Measurements from ENCODE around the gene ORM1. TPM values are rescaled to one million over a fixed set of nuclear protein-coding genes. Genes with fewer than 3 reads are reported as not detected.
"Not testable (repeated sequence)": the region's sequence is repeated elsewhere in the genome, so short reads cannot be mapped to it uniquely, and the experiment has no call there.

Gene ORM1
- total RNA-seq: 1 to 10 TPM in 1 of 3 donors, not detected in 2; 8.3 TPM

DNA sequence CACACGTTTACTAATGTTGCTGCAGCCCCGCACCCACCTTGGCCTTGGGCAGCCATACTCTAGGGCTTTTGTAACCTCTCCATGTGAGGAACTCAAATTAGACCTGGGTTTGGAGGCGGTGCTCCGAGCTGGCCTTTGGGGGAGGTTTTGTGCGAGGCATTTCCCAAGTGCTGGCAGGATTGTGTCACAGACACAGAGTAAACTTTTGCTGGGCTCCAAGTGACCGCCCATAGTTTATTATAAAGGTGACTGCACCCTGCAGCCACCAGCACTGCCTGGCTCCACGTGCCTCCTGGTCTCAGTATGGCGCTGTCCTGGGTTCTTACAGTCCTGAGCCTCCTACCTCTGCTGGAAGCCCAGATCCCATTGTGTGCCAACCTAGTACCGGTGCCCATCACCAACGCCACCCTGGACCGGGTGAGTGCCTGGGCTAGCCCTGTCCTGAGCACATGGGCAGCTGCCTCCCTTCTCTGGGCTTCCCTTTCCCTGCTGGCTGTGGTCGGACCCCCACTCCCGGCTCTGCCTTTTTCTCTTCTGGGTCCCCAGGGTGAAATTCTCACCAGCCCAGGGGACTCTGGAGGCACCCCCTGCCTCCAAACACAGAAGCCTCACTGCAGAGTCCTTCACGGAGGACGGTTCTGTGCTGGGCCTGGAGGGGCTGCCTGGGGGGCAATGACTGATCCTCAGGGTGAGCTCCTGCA is at the start of gene ORM1:
Gene ORM1, plus strand, starts transcription at position 268 of the 701 bp plus-strand sequence. Its CDS starts 36 bp downstream, at position 304.
- intact Hi-C loops (cut with DNase I; ENCODE audit: low total_unique reads); H3K4me3 ChIP-seq; DNase-seq (ENCODE audit: low spot score in 2 of 2); H3K27me3 ChIP-seq; H3K27ac ChIP-seq; H3K9me3 ChIP-seq; H3K4me1 ChIP-seq; H3K36me3 ChIP-seq: not testable (repeated sequence)

DNA sequence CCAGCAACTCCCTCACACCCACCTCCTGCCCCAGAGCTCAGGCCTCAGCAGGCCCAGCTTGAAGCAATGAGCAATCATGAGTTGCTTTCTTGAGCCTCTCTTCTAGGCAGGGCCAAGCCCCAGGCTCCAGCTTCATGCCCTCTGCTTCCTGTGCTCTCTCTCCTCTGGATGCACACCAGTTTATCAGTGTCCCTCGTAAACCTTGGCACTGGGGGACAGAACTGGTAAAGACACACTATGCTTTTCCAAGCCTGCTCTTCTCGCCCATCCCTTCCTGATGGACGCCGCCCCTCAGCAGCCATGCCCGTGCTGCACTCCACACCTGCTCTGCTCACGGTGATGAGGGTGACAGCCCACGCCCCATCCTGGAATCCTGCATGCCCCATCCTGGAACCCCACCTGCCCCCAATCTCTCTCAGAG is 49.4 kb upstream of the ORM1 start:
- DNase-seq (ENCODE audit: low spot score in 2 of 2): peak in 1 of 2 donors; percentile 45
- intact Hi-C loops (cut with DNase I; ENCODE audit: low total_unique reads): no loop called here

DNA sequence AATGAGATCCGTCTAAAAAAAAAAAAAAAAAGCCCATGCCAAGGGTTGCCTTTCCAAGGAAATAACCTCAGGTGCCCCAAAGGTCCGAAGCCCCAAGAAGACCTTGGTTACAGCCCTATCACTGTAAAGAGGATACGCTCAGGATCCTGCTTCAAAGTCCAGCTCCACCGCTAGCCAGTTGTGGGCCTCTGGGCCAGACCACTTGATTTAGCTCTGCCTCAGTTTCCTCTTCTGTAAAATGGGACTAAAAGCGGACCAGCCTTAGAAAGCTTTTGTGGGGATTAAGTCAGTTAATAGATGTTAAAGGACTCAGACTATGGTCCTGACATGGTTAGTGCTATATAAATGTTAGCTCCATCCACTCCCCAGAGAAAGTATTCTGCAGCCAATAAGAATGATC is 48.7 kb upstream of the ORM1 start:
- Histone ChIP-seq H3K27me3 (no peaks in the 10 kb centered on the region), H3K4me3 (no peak overlapping the region), H3K36me3 (no peaks in the 10 kb centered on the region), H3K9me3 (no peaks in the 10 kb centered on the region), H3K27ac (no peak overlapping the region), H3K4me1 (no peaks in the 10 kb centered on the region)
- intact Hi-C loops (cut with DNase I; ENCODE audit: low total_unique reads): no loop called here
- DNase-seq (ENCODE audit: low spot score in 2 of 2): no peak
- TF ChIP-seq, protein P1, sequence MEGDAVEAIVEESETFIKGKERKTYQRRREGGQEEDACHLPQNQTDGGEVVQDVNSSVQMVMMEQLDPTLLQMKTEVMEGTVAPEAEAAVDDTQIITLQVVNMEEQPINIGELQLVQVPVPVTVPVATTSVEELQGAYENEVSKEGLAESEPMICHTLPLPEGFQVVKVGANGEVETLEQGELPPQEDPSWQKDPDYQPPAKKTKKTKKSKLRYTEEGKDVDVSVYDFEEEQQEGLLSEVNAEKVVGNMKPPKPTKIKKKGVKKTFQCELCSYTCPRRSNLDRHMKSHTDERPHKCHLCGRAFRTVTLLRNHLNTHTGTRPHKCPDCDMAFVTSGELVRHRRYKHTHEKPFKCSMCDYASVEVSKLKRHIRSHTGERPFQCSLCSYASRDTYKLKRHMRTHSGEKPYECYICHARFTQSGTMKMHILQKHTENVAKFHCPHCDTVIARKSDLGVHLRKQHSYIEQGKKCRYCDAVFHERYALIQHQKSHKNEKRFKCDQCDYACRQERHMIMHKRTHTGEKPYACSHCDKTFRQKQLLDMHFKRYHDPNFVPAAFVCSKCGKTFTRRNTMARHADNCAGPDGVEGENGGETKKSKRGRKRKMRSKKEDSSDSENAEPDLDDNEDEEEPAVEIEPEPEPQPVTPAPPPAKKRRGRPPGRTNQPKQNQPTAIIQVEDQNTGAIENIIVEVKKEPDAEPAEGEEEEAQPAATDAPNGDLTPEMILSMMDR (IDR thresholded peaks at IDR 0.05): no peak
- TF ChIP-seq POLR2AphosphoS5 (IDR thresholded peaks at IDR 0.05) (no peak), POLR2A (IDR thresholded peaks at IDR 0.05) (no peak)

More for the DNA sequence above, 49.4 kb upstream of the ORM1 start:
- Histone ChIP-seq H3K36me3 (no peaks in the 10 kb centered on the region), H3K4me1 (no peaks in the 10 kb centered on the region), H3K27me3 (no peaks in the 10 kb centered on the region), H3K27ac (peak overlapping the region in 1 of 2 donors; percentile 12), H3K9me3 (no peaks in the 10 kb centered on the region), H3K4me3 (no peak overlapping the region)
- TF ChIP-seq POLR2A (IDR thresholded peaks at IDR 0.05) (no peak), POLR2AphosphoS5 (IDR thresholded peaks at IDR 0.05) (no peak)
- TF ChIP-seq, protein P1 (IDR thresholded peaks at IDR 0.05): no peak

DNA sequence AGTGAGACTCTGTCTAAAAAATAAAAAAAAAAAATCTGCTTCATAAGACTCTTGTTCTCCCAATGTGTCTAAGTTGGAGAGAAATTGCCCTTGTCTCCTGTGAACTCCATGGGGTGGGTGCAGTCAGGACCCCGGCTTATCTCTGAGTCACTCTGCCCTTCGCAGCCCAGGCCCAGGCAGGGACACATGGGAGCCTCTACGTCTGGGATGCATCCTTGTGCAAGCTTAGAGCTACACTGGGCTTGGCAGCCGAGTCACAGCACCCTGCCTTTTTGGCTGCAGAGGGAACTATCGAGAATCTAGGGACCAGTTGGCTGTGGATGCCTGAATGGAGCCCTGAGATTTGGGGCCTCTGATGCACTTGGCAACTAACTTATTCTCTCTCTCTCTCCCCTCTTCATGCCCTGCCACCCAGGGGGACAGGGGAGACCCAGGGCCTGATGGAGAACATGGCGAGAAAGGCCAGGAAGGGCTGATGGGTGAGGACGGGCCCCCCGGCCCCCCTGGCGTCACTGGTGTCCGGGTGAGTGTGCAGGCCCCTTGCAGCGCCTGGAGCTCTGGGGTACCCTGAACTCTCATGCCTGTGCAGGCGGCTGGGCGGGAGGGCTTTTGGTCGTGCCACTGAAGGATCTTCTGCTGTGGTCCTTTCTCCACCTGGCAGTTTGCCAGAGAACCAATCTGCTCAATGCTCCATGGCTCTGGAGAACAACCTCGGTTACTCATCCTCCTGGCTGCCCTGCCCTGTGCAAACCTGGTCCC is 47.5 kb upstream of the ORM1 start:
- Histone ChIP-seq H3K4me3 (no peak overlapping the region), H3K36me3 (no peaks in the 10 kb centered on the region), H3K27ac (no peak overlapping the region), H3K4me1 (no peaks in the 10 kb centered on the region), H3K27me3 (no peaks in the 10 kb centered on the region), H3K9me3 (no peaks in the 10 kb centered on the region)
- intact Hi-C loops (cut with DNase I; ENCODE audit: low total_unique reads): loop anchor here (5.0 kb wide), 1 partner anchor 123 kb away; no protein-coding TSS in a partner anchor
- peak in 1 of 2 donors; percentile 45 for DNase-seq (ENCODE audit: low spot score in 2 of 2)
- no peak for TF ChIP-seq POLR2AphosphoS5 (IDR thresholded peaks at IDR 0.05)
- TF ChIP-seq, protein P1 (IDR thresholded peaks at IDR 0.05): no peak
- no peak for TF ChIP-seq POLR2A (IDR thresholded peaks at IDR 0.05)

DNA sequence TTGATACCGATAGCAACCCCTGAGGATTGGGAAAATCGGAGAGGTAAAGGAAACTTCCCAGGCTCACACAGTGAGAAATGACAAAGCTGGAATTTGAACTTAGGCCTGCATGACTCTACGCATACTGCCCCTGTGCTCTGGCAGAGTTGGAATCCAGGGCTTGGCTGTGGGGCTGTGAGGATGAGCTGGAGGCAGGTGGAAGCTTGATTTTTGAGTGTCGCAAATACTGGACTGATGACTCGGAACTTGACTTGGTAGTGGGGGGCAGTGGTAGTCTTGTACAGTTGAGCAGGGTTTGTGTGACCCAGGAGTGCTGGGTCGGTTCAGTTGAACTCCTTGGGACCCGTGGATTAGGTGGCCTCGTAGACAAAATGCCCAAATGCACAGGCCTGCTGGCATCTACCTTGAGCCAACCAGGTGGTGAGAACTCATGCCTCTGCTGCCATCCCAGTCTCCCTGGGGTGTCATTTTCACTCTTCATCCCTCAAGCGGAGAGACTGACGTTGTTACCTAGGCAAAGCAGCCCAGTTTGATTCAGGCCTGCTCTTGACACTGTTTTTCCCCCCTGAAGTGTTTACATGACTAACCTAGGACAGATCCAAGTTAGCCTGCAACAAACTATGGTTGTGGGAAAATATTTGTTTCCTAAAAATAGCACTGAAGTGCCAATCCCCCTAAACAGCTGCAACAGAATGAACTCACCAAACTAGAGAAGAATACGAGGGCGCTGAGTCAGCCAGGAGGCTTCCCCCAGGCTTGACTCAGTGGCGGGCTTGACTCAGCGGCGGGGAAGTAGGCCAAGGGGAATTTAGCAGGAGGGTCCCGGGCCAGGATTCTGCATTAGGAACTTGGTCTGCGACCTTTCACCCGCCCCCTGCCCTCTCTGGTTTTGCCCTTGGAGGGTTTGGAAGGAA is 45.7 kb upstream of the ORM1 start:
- H3K36me3 ChIP-seq: no peaks in the 10 kb centered on the region
- intact Hi-C loops (cut with DNase I; ENCODE audit: low total_unique reads): loop anchor here (5.0 kb wide), 1 partner anchor 125 kb away; no protein-coding TSS in a partner anchor
- peak in 1 of 2 donors; percentile 44 for DNase-seq (ENCODE audit: low spot score in 2 of 2)

More for the DNA sequence above, 45.7 kb upstream of the ORM1 start:
- no peak overlapping the region for H3K27ac ChIP-seq
- TF ChIP-seq POLR2AphosphoS5 (IDR thresholded peaks at IDR 0.05) (no peak), POLR2A (IDR thresholded peaks at IDR 0.05) (no peak)
- TF ChIP-seq, protein P1 (IDR thresholded peaks at IDR 0.05): no peak
- H3K4me1 ChIP-seq: no peaks in the 10 kb centered on the region
- no peak overlapping the region for H3K4me3 ChIP-seq
- H3K9me3 ChIP-seq: no peaks in the 10 kb centered on the region
- H3K27me3 ChIP-seq: no peaks in the 10 kb centered on the region
